HG03565 (cell line): ENCODE measurements around the gene VSTM2L.
"Not testable (repeated sequence)": the region's sequence is repeated elsewhere in the genome, so short reads cannot be mapped to it uniquely, and the experiment has no call there.

ENCODE experiments used
- ATAC-seq: cut with Tn5 transposase; IDR thresholded peaks from one replicate; pipeline ENCODE4 v1.9.1; 2021; ENCODE audit warnings: mild to moderate bottlenecking, moderate library complexity; ENCODE audit not compliant: unreplicated experiment

VSTM2L gene

DNA sequence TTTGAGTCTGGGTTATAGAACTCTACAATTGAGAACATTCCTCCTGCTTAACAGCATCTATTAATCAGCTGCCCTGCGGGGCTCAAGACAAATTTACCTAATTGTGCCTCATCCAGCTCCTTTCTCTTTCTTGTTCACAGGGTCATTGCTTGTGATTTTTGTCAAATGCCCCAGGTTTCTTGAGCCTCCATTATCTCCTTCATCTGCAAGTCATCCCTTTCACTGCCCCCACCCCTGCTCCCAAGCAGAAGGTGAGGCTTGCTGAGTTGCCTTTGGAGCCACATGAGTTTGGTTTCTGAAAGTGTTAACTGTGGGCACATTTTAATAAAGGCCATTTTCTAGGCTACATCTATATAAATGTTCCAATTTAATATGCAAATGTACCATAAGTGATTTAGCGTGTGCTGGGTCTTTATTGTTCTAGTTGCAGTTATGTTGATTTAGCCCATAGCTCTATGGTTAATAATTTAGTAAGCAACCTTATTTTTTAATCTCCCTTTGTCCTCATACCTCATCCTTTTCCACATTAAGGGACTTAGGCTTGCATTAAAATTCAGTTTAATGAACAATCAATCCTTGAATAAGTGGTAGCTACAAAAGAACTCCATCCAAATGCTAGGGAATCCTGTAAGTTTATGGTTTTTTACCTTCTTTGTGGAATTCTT is 56.1 kb downstream of the VSTM2L start:
- ATAC-seq: no peak

DNA sequence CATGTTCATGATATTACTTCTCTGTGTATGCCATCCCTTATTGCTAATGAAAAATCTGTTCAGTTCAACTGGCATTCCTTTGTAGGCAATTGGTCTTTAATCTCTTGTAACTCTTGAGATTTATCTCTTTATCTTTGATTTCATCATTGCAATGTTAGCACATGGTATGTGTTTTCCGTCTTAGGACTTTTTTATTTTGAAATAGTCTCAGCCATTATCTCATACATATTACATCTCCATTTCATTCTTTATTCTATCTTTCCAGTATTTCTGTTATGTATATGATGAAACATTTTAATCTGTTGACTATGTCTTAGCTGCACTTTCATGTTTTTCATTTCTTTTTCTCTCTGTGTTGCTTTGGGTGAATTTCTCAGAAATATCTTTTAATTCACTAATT is 58.1 kb downstream of the VSTM2L start:
- no peak for ATAC-seq

DNA sequence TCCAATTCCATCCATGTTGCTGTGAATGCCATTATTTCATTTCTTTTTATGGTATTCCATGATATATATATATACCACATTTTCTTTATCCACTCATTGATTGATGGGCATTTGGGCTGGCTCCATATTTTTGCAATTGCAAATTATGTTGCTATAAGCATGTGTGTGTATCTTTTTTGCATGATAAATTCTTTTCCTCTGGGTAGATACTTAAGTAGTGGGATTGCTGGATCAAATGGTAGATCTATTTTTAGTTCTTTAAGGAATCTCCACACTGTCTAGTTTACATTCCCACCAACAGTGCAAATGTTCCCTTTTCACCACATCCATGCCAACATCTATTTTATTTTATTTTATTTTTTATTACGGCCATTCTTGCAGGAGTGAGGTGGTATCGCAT is 60.6 kb downstream of the VSTM2L start:
- ATAC-seq: not testable (repeated sequence)

DNA sequence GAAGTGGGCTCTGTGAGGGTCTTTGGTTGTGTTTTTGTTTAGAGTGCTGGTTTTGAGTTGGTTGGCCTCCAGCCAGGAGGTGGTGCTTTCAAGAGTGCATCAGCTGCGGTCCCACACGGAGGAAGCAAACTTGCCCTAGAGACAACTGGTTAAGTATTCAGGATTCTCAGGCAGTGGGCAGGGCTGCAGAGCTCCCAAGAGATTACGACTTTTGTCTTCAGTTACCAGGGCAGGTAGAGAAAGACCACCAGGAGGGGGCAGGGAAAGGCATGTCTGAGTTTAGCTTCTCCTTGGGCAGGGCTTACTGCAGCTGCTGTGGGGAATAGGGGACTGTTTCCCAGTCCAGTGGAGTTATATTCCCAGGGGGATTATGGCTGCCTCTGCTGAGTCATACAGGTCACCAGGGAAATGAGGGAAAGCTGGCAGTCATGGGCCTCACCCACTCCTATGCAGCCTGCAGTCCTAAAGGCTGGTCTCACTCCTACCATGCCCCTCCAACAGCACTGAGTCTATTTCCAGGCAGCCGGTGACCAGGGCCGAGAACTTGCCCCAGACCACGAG is 66.0 kb downstream of the VSTM2L start:
- ATAC-seq: no peak

DNA sequence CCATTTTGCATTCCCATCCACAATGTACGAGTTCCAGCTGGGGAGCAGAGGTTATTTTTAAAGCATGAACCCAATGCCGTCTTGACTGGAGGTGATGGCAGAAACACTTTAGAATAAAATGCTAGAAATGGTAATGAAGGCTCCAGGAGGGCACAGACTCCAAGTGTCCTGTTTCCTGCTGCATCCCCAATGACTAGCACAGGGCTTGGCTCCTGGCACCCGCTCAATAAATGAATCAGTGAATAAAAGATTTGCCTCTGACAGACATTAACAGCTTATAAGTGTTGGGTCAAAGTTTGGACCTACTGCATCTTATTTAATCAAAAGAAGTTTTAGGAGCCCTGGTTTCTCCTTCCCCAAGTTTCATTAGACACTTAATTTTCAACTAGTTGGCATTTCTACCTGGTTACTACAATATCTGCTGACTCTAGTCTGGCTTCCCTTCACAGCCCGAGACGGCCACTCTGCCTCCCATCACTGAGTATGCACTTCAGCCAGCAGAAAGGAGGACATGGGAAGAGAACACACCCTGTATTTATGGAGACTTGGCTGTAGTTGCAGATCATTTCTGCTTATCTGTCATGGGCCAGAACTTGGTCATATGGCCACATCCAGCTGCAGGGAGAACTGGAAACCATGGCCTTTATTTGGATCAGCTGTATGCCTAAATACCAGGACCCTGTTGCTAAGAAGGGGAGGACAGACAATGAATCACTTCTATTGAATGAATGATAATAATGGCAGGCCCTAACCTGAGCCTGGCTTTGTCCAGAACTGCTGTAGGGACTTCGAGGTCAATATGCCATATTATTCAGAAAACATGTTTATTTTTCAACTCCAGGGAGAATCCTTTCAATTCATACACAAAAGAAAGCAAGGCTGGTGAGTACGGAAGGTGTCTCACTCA is 67.3 kb downstream of the VSTM2L start:
- no peak for ATAC-seq

DNA sequence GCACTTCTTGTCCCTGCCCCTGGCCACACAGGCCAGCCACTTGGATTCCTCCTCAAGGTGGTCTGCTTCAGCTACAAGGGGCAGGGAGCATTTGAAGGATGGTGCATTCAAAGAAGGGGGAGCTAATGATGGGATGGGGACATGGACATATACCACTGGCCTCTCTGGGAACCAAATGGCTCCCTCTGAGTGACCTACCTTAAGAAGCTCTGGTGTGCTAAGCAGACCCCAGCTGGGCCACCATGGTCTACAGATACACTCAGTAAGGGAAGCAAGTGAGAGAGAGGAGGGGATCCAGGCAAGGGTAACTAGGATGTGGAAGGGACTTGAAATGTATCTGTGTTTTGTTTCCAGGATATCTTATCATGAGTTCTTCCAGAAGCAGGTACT is 67.9 kb downstream of the VSTM2L start:
- no peak for ATAC-seq

DNA sequence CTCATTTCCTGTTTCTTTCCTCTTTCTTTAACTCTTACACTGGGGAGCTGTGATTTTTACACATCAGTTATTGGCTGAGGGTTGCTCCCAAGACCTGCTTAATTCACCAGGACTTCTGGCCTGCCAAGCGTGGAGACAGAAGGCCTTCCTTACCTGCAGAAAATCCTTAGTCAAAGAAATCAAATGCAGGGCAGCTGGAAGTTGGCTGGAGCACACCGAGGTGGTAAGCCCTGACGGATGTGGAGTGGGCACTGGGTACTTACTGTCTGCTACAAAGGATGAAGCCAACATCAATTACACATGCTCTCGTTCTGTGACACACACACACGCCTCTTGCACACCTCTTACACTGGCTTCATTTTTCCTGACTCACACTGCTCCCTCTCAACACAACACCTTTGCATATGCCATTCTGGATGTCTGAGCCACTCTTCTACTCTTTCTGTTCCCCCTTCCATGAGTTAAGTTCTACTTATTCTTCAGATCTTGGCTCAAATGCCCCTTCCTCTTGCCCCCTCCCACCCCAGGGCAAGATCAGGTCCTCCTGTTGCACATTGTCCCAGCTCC is 68.7 kb downstream of the VSTM2L start:
- ATAC-seq: no peak

DNA sequence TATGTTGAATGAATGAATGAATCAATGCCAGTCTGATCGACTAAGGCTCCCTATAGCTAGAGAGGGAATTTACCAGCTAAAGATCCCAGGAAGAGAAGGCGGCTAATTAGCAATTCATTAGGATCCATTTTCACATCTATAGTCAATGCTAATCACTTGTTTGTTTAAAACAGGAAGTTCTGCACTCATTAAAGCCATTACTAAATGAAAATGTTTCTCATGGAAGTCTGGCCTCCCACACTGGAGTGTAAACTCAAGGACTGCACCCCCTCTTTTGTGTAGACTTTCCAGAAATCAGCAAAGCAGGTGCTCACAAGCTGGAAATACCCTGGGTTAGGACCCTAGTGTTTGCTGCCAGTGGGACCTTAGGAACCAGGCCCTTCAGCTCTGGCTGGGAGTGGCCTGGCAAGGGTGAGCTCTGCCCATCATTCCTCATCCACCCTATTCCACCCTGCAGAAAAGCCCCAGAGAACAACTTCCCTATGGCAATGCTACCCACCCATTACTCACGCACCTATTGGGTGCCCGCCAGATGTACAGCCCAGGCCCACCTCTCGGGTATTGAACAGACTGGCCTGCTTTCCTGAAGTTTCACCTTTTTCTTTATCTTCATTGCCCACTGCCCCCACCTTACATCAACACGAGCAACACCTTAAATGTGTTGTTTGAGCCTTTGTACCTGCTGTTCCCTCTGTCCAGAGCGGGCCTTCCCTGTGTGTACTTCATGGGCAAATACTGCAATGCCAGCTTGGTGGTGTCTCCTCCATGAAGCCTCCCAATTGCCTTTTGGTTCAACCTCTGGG is 69.5 kb downstream of the VSTM2L start:
- no peak for ATAC-seq

DNA sequence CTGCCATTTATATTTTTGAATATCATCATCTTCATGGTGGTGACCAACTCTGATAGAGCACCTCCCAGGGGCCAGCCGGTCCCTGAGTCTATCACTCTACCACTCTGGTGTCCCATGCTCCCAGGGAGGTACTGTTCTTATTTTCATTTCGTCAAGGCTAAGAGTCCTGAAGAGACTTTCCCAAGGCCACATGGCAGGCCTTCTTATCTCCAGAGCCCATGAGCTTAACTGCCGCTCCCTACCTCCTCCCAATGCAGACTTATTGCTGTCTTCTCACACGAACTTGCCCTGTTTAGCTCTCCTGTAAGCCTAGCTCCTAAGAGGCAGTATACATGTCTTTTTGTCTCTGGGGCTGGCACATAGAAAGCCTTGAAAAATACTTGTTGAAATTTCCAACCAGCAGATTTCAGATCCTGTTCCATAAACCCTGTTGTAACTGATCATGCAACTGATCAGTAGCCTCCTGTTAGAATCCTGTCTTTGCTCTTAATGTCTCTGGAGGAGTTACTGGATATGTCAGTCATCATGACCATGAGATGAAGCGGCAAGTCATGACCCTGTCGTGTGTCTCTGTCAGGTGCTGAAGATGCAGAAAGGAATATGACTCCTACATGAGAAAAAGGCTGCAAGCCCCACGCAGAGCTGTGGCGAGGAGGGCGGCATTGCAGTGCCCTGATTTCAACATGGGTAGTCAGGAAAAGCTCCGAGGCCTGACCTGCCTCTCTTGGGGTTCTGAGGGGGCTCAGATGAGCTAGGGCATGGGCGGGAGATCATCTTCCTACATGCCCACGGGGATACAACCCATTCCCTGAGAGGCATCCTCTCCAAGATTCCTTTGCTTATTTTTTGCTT is 70.4 kb downstream of the VSTM2L start:
- no peak for ATAC-seq

DNA sequence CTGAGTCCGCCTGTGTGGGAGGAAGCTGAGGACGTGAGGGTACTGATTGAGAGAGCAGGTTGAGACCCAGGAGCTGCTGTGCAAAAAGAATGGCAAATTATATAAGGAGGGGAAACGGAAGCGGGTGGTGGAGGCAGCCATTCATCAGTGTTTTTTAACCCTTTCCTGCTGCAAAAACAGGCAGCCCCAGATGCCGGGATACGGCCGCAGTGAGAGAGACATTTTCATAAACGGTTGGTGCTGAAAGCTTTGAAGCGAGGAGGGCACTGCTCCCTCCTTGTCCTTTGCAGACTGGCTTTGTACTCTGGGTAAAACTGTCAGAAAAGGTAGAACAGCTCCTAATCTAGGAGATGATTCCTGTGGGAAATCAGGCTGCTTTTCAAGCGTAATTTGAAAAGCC is 74.0 kb downstream of the VSTM2L start:
- no peak for ATAC-seq

DNA sequence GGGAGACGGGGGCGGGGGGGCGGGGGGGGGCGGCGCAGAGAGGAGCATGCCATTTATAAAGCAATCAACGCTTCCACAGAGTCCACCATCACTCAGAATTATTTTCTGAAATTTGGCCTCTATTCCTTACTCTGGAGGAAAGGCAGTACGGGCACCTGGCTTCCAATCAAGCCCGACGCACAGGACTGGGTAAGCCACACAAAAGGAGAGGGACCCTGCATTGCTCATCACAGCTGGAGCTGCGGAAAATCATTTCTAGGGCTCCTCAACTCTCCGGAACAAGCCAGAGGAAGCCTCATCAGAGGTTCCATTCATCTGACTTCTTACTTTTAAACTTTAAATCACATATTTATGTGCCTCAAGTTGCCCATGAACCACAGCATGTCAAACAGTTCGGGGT is 74.4 kb downstream of the VSTM2L start:
- ATAC-seq: no peak

DNA sequence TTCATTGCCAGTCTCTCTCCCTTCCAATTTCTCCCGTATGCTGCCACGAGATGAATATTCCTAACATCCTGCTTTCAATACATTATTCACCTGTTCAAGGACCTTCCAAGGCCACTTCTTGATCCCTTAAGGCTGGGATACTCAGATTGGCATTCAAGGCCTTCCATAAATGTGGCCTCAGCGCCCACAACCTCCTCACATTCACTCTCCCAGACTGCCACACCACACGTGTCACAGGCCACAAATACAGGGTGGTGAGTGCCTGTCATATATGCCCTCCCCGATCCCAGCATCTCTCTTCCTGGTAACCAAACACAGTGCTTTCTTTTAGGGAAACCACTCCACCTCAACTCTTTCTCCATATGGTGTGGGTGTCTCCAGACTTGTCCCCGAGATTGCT is 74.9 kb downstream of the VSTM2L start:
- ATAC-seq: no peak

DNA sequence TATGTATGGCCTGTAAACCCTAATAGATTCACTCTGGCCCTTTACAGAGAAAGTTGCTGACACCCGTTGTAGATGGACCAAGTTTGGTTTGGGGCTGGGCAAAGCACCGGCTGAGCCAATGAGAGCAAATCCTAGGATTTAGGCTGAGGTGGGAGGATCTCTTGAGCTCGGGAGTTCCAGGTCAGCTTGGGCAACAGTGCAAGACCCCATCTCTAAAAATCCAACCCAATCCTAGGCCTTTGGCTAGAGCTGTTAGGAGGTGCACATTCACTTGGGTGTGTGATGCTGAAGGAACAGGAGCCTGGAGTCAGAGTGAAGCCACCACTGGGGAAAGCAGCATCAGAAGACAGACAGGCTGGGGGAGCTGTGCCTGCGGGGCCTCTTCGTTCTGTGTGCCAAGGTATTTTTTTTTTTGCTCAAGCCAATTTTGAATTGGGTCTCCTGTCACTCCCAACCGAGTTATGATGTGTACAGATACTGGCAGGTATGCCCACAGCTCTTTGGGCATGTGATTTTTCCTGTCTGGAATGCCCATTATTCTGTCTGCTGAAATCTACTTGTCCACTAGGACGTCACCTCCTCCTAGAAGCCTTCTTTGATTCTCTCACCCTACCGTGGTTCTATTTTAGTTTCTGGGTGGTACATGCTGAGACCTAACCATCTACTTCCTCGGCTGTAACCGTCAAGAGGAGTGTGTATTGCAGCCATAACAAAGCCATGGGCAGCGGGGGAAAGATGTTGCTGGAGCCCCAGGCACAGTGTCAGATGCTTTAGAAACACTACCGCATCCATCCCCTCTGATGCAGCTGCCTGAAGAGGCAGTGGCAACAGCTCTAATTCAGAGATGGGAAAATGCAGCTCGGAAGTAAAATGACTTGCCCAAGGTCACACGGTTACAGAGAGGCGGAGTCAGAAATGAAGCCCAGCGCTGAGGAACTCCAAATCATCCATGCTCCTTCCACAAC is 76.4 kb downstream of the VSTM2L start:
- no peak for ATAC-seq

DNA sequence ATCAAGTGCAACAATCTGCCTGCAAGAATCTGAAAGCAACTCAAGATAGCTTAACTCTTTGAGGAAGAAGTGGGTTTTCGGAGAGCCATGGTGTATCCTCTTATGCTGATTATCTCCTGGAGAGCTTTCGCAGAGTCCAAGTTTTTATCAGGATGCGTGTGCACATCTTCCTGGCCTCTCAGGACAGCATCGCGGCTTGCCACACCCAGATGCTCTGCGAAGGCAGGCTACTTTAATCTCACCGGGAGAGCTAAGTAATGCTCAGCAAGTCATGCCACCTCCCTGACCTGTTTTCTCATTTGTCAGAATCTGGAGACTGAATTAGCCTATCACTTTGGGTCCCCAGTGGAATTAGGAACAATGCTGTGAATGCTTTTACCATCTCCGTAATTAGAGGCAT is 77.5 kb downstream of the VSTM2L start:
- no peak for ATAC-seq

DNA sequence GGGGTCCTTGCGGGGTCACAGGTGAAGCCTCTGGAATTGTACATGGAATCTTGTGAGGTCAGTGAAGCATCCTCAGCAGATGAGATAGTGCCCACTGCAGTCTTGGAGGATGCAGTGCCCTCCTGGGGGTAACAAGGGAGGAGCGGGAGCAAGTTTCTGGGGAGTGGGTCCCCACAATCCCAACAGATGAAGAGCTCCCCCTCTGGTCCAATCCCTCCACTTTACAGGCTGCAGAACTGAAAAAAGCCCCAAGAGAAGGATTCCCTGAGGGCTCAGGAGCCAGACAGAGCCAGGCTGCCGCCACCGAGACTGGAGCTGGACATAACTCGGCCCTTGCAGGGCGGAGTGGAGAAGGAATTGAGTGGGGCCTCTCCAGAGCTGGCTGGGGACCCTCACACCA is 77.9 kb downstream of the VSTM2L start:
- ATAC-seq: no peak

DNA sequence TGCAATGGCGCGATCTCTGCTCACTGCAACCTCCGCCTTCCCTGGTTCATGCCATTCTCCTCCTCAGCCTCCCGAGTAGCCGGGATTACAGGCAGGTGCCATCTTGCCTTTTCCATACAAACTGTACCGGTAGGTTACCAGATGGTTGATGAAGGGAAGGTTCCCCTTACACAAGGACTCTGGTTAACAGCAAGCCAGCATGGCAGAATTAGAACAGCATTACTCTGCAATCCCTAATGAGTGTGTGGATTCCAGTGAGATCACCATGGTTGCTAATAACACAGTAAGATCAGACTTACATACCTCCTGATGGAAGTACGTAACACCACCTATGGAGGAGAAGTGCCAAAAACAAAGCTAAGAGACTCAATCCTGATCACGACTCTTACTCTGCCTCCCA is 78.6 kb downstream of the VSTM2L start:
- no peak for ATAC-seq

DNA sequence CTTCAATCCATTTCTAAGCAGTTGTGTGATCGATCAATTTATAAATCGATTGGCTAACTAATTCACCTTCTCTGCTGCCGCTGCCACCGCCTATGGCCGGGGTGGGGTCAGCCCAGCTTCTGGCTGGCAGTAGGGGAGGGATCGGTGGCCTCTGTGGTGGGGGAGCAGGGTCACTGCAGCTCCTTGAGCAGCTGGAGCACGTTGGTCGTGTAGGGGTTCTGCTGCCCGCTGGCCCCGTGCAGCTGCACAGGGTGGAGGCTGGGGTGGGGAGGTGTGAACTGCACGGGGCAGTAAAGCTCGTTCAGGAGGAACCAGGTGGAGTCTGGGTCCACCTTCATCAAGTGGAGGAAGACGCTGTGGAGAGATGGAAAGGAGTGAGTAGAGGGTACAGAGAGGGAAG is 80.4 kb downstream of the VSTM2L start:
- ATAC-seq: no peak

DNA sequence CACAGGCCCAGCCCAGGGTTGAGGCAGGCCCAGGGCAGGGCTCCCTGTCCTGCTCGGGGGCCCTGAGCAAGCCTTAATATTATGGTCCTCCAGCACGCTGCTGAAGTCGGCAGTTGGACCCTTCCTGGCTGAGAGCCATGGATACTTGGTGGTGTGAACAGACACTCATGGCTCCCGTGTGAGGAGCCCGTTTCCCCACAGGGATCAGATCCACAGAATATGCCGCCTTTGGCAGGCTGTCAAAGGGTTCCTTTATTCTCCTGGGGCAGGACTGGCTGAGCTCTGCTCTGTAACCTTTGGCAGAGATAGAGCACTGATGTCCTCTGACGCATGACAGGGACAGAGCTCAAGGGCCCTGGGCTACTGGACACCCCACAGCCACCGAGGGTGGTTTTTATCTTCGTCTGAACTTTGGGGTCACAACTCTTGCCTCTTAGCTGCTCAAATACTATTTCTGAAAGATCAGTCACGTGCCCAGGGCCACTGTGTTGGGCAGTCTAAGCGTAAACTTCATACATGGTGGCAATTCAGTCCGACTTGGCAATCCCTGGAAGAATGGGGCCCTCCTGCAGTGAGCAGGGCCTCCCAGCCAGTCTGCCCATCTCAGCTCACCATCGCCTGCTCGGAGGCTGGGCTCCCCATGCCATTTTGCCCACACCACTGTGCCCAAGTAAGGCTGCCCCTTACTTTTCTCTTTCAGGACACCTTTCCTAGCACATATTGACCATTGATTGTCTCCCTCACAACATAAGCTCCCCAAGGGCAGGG is 81.3 kb downstream of the VSTM2L start:
- no peak for ATAC-seq
